ENCODE data around the gene NDUFB4.

- no peak for TF ChIP-seq POLR2A (IDR thresholded peaks at IDR 0.05)
- peak in 1 of 12 donors; percentile 7 for TF ChIP-seq CTCF (IDR thresholded peaks at IDR 0.05)
Measured at GRCh38 chr3:120622870-120623726, 27.0 kb downstream of the NDUFB4 start.
